OCI-M2 (cell line): ENCODE measurements around the gene LAMA4.
A peak's percentile ranks its signal among the peaks of the same experiment; 100 is the strongest.

Experiments
- DNase-seq: peaks from one replicate; lab custom pipeline; 2025; ENCODE audit not compliant: unreplicated experiment; lab: John Stamatoyannopoulos, UW

LAMA4 gene

GRCh38 chr6:112191509-112192020 is 62.8 kb downstream of the LAMA4 start:
- no peak for DNase-seq

- no peak for DNase-seq
Measured at GRCh38 chr6:112190164-112190563, 64.2 kb downstream of the LAMA4 start.

DNA sequence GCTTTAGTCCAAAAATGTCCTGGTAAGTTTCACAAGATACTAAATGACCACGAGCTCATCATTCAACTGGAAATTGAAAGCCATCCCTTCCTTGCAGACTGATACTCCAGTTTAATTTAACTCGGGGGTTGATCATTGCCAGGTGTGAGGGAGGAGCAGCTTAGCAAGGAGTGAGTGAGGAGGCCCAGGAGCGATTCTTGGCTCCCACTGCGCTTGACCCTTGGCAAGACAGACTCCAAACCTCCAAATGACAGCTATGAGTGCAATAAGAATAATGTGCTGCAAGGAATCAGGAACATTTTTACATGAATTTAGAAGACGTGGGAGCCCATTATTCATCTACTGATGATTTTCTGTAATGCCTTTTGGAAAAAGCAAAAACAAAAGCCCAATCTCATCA is 64.9 kb downstream of the LAMA4 start:
- DNase-seq, result no peak

GRCh38 chr6:112188906-112189305 is 65.5 kb downstream of the LAMA4 start:
- no peak for DNase-seq

GRCh38 chr6:112187736-112188135 is 66.6 kb downstream of the LAMA4 start:
- no peak for DNase-seq

GRCh38 chr6:112184951-112185350 is 69.4 kb downstream of the LAMA4 start:
- DNase-seq, result no peak

GRCh38 chr6:112183271-112183671 is 71.1 kb downstream of the LAMA4 start:
- no peak for DNase-seq

DNA sequence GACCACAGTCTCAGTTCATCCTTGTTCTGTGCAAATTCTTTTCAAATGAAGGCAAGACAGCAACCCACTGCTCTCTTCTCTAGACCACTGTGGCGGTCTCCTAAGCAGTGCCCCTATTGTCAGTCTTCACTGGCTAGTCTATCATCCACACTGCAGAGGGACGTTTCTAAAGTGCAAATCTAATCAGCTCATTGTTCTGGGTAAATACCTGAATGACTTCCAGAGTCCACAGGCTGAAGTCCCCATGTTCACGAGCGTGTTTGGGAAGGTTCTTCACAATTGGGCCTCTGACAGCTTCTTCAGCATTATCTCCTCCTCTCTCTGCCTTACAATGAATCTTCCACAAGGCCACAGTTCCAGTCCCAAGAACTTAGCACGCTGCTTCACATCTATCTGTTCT is 73.2 kb downstream of the LAMA4 start:
- no peak for DNase-seq

DNA sequence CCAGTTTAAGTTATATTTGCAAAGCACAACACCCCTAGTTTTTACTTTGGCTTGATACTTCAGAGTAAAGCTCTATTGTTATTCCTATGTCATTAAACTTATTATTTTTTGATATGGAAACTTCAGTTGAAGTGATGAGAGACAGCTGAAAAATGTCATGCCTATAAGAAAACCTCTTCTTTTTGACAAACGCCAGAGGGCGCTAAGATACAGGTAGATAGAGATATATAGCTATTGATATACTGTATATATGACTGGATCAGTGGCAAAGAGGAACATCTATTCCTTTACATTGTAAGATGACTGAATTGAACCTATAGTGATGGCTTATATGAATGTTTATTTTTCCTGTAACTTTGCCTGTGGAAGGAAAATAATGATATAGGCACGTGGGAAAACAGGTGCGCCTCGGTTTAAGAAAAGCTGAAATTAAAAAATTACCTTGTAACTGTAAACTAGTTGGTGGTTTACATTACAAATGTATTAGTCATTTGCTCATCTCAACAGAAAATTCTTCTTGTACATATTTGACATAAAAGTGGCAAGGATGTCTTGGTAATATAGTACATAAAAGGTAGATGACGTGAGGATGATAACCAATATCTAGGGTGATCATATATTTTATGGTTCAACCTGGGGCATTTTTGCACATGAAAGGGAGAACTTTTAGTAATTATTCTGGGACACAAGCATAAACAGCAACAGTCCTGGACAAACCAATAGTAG is 74.1 kb downstream of the LAMA4 start:
- DNase-seq, result no peak

DNA sequence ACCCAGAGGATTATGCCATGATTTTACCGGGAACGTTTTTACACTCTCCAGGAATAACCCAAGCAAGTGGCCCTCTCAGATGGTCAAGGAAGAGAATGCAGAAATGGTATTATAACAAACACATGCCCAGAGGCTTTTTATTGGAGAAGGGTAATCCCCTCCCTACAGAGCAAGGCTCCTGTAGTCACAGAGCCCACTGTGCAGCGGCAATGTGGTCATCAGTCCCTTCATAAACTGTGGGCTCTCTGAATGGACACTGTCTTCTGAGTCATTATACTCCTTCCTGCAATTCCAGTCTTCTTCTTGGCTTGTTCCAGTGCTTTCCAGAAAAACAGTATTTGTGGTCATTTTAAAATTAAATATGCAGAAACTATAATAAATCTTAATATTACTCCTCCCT is 74.7 kb downstream of the LAMA4 start:
- DNase-seq, result no peak

DNA sequence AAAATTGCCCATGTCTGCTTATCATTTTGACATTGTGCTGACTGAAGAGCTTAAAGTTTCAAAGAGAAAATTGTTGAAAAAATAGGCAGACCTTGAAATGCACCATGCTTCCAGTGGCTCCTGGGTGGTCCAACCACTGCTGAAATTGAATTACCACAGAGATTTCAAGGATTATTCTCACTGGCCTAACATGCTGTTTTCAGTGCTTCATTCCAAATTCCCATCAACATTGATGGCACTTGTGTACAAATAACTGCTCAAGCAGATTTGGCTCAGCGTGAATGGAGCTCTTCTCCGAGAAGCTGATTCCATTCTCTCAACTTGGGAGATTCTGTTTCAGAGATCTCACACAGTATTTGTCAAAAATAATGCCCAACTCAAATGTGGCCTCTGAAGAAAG is 75.5 kb downstream of the LAMA4 start:
- DNase-seq, result no peak

DNA sequence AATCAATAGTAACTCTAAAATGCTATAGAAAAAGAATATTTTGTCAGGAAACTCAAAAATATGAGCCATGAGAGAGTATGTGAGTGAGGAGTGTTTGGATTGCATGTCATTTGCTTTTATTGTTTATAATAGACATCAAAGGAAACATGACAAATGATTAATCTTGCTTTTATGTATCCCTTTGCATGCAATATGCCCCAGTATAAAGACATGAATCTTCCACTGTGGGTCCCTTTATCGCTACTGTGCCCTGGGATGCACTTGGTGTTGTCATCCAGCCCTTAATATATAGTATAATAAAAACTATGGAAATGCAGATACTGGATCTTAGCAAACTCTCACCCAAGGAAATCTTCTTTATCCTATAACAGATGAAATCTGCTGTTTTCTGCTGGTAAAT is 77.3 kb downstream of the LAMA4 start:
- DNase-seq, result no peak

DNA sequence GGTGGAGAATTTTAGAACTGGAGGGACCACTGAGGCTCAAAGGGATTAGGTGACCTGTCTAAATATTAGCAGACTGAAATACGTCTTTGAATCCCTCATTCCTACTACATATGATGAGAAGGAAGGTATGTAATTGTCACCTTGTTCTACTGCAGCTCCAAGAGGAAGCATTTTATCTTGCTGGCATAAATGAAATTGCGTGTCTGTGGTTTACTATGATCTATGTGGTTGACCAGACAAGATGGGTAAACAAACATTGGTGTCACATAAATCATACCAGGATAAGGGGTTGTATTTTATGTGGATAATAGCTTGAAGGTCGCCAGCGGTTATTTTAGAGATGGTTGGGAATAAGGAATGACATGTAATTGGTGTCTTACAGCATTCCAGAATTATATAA is 78.2 kb downstream of the LAMA4 start:
- DNase-seq, result no peak

GRCh38 chr6:112173221-112173804 is 81.1 kb downstream of the LAMA4 start:
- no peak for DNase-seq

DNA sequence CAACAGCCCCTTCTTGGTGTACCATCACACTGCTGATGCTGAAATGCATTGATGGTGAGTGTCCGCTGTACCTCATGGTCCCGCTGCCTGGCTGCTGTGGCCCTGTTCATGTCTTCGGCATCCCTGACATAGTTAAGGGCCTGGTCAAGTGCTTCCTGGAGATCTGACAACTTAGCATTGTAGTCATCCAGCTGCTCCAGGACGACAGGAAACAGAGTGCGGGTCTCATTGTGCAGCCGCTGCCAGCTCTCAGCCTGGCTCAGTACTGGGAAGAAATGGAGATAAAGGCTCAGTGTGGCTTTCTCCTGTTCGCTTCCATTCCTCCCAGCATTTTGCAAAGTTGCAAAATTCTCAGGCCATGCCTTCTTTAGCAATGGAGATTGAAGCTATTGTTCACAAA is 81.8 kb downstream of the LAMA4 start:
- no peak for DNase-seq

GRCh38 chr6:112169541-112169940 is 84.8 kb downstream of the LAMA4 start:
- DNase-seq, result no peak

DNA sequence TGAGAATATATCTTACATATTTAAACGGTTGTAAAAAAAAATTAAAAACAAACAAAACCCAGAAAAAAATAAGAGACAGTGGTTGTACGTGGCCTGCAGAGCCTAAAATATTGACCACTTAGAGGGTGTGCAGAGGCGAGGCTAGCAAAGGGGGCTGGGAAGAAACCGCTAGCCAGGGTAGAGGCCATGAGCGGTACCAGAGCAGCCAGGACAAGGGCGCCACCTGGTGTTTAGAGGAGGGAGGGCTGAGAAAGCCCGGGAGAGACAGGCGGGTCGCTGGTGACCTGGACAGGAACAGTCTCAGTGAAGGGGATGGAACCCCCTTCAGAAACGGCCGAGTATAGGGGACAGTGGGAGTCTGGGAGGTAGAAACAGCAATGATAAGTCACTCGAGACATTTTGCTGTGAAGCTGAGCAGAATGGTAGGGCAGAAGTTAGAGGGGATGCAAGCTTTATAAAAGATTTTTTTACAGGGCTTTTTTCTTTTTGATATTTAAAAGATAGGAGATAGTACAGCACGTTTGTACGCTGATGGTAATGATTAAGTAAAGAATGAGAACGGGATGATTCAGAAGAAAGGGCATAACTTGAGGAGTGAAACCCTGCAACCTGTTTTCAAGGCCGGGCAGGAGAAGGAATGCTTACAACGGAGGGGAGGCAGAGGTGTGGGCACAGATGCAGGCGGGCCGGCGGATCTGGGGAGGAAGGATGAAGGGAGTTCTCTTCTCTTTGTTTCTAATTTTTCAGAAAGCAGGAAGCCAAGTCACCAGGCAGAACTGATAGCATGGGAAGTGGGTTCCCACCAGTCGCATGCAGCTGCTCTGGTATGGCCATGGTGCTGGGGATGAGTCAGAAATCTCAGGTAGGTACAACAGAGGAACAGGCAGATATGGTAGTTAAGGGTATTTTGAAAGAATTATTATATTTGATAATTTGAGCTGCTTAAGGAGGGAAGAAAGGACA is 90.8 kb downstream of the LAMA4 start:
- peak; percentile 25 for DNase-seq

DNA sequence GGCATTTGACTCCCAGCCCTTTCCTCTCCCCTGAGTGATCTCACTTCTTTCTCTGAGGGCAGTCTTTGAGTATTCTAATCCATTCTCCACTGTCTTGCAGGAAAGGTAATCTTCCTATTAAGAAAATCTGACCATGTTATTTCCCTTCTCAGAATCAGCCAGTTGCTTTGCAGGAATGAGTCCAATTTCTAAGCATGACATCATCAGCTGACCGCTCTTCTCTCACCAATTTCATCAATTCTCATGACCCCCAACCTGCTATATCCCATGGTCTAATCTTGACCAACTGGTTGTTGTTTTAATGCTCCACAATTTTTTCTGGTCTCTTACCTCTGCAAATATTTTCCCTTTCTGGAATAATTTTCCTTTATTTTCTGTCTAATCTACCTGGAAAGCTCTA is 93.6 kb downstream of the LAMA4 start:
- DNase-seq, result no peak

DNA sequence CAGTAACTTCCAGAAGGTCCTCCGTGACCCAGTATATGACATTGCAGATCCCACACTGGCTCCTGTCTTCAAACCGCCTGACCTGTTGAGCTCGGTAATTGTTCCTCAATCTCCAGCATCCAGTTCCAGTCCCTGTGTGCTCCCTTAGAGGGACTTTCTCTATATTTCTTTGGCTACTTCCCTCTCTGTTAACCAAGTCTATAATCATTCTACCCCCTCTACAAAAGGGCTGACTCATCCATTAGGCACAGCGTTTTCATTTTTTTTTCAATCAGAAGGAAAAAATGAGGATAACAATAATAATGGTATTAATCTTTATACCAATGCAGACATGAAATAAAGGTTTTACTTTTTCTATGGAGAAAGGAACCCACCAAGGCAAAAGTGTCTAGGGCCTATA is 97.7 kb downstream of the LAMA4 start:
- no peak for DNase-seq

- DNase-seq, result no peak
Measured at GRCh38 chr6:112155886-112156285, 98.5 kb downstream of the LAMA4 start.

DNA sequence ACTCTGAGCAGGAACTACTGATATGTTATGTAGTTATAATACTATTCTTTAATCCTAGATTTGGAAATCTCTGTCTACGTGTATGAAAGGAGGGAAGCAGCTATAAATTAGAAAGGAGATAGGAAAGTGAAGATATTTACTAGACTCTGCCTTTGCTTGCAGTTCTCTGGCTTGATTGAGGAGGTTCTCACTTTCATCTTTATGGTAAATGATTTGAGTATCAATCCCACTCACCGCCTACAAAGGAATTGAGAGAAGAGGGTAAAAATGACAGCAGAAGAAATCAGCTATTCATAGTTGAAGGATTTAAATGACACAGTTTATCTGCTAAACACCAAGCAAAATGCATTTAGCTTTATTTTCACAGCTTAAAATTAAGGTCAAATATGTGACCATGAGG is 99.7 kb downstream of the LAMA4 start:
- DNase-seq, result no peak
